Sigmoid colon (tissue), 4 donors: ENCODE results near the gene MAGEA4.

Experiments
- EP300 ChIP-seq, 4 donors: sonication (generic); formaldehyde crosslinking; IDR thresholded peaks; one replicate each; pipeline ENCODE4 v1.6.1; 2017; ENCODE audit warnings: antibody characterized with exemption in 4 of 4
- POLR2A ChIP-seq, 2 donors: fragments of 450-650 bp; IDR thresholded peaks; one replicate each; pipeline ENCODE4 v1.6.1; 2016; ENCODE audit warnings: antibody characterized with exemption in 2 of 2, mild to moderate bottlenecking in 2 of 2, moderate library complexity in 2 of 2
- POLR2AphosphoS5 ChIP-seq, 4 donors: sonication (generic); formaldehyde crosslinking; IDR thresholded peaks; one replicate each; pipeline ENCODE4 v1.6.1; 2017; ENCODE audit warnings: antibody characterized with exemption in 4 of 4
- TF ChIP-seq, protein P1 (sequence below), 4 experiments: fragments of 450-650 bp in 3 of 4; fragments of 200-600 bp in 1 of 4; IDR thresholded peaks; one replicate each; pipeline ENCODE4 v1.5.1; 2016 to 2019; ENCODE audit warnings: antibody characterized with exemption in 4 of 4, mild to moderate bottlenecking in 3 of 4, moderate library complexity in 2 of 4

- TF ChIP-seq, protein P1, sequence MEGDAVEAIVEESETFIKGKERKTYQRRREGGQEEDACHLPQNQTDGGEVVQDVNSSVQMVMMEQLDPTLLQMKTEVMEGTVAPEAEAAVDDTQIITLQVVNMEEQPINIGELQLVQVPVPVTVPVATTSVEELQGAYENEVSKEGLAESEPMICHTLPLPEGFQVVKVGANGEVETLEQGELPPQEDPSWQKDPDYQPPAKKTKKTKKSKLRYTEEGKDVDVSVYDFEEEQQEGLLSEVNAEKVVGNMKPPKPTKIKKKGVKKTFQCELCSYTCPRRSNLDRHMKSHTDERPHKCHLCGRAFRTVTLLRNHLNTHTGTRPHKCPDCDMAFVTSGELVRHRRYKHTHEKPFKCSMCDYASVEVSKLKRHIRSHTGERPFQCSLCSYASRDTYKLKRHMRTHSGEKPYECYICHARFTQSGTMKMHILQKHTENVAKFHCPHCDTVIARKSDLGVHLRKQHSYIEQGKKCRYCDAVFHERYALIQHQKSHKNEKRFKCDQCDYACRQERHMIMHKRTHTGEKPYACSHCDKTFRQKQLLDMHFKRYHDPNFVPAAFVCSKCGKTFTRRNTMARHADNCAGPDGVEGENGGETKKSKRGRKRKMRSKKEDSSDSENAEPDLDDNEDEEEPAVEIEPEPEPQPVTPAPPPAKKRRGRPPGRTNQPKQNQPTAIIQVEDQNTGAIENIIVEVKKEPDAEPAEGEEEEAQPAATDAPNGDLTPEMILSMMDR (IDR thresholded peaks at IDR 0.05) = no peak
- TF ChIP-seq POLR2A (IDR thresholded peaks at IDR 0.05) = no peak
- TF ChIP-seq POLR2AphosphoS5 (IDR thresholded peaks at IDR 0.05) = no peak
- TF ChIP-seq EP300 (IDR thresholded peaks at IDR 0.05) = no peak
Observed at GRCh38 chrX:151920530-151920929, 7.8 kb downstream of the MAGEA4 start.
